Stimulated activated CD8-positive, alpha-beta memory T cell treated with anti-CD3 and anti-CD28 coated beads, Interleukin-12 subunit alpha, Interleukin-12 subunit beta, amount 100 ng/mL, for 4 hours (primary cell): ENCODE data around the gene LRP6.

ENCODE experiments used
- DNase-seq: peaks from one replicate; pipeline ENCODE4 v3.0.0-alpha.2; 2020; ENCODE audit warnings: low read depth

Gene LRP6

DNA sequence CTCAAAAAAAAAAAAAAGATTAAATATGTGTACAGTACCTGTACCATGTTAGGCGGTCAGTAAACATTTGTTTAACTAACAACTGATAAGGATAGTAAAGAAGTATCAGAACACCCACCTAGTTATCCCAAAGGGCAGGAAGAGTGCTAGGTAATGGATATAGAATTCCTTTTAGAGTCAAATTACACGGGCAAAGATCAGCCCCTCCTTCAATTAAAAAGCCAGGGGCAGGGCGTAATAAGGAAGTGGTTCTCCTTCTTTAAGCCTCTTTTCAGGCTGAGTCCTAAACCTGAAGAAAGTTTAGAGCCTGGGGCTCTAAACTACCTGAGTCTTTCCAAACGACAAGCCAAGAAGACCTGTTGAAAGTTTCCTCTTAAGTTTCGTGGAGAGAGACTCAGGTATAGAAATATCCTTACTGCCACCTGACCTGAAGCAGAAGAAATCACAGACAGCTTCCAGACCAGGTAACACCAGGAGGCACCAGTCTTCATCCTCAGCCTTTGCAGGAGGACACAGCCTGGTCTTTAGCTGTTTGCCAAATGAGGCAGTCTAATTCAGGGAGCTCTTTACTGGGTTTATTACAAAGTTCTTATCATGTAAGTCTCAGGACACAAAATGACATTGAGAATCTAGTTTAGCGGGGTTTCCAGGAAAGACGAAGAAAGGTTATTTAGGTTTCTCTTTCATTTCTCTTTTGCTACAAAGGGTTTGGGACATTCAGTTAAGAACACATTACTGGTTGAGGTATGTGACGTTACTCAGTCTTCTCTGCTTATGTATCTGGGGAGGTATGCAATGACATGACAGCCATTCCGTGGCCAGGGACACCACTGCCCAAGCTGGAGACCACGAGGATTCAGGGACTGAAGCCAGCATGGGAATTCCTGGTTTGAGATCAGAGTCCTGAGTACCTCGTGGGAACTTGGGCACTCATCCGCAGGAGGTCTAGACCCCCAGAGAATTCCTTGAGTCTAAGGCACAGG, 195.9 kb downstream of the LRP6 start, which contains the start of gene BCL2L14:
TSS of gene BCL2L14 (plus strand) at position 266 of the 983 bp plus-strand sequence. CDS start 8,367 bp downstream, outside the sequence.
- DNase-seq: no peak

DNA sequence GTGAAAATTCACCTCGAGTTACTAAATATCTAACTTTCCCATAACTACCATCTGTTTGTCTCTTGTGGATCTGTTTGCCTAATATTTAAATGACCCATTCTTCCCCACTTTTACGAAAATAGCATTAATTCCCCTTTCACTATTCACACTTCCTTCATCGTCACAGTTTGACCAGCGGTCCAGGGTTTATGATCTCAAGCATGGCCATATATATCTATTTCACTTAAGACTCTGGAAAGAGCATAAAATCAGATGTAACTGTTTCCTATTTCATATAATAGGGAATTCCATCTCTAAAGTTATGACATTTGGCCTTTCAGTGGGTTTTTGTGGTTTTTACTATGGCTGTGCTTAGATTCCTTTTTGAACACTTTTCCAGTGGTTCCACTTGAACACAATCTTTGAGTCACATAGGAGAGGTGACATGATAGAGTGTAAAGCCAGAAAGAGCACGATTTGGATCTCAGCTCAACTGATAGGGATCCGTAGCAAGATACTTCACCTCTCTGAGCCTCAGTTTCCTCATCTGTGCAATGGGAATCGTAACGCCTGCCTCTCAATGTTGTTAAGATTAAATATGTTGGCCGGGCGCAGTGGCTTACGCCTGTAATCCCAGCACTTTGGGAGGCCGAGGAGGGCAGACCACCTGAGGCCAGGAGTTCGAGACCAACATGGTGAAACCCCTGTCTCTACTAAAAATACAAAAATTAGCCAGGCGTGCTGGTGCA, 196.9 kb downstream of the LRP6 start:
- no peak for DNase-seq

DNA sequence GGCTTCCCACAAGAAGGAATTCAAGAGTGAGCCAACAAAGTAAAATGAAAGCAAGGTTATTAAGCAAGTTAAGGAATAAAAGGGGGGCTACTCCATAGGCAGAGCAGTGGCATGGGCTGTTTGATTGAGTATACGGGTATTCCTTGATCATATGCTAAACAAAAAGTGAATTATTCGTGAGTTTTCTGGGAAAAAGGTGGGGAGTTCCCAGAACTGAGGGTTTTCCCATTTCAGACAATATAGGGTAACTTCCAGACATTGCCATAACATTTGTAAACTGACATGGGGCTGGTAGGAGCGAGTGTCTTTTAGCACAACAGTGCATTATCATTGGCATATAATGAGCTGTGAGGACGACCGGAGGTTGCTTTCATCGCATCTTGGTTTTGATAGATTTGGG, 198.1 kb downstream of the LRP6 start:
- no peak for DNase-seq
